Measurements from ENCODE around the gene MFN2.
A peak's percentile ranks its signal among the peaks of the same experiment; 100 is the strongest.

The MFN2 gene

DNA sequence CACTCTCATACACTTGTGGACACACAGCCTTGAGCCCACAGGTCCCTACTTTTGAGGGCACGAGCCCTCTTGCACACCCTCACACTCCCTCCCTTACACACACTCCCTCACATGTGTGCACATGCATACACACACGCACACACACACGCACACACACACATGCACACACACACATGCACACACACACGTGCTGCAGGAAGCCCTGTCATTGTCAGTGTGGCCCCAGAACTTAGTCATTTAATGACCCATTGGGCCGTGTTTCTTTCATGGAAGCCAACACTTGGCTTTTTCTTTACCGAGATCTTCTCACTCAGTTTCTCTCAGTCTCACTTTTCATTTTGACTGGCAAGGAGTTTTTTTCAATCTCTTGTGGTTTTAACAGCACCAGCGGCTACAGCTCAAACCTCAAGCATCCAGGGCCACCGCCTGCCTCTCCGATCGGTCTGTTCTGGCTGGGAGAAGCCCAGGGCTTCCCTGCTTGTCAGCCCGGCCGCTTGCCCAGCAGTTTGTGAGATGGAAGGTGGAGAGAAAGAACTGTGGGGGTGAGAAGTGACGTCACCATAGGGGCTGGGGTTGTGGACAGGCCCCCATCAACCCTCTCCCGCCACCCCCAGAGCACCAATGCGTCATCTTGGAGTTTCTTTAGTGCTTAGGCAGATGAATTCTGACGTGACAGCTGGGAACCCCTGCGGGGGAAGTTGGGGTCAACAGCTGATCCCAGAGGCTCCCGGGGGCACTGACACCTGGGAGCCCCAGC is 67.1 kb downstream of the MFN2 start:
- DNase-seq (ENCODE audit: low read depth in 2 of 3, low spot score in 2 of 3) = peak in 1 of 3 experiments; percentile 58

DNA sequence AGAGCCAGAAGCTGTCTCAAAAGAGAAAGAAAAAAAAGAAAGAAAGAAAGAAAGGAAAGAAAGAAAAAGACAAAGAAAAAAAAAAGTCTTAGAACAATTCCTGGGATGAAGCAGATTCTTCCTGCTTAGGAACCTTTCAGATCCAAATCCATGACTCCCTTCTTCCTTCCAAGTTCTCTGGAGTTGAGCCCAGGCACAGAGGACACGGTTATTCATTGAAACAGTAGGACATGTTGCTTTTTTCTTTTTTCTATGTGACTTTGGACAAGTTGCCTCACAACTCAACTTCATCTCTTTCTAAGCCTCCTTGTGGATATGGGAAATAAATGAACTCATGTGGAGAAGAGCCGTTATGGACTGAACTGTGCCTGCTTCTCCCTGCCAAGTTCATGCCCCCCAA is 68.1 kb downstream of the MFN2 start:
- DNase-seq (ENCODE audit: low read depth in 2 of 3, low spot score in 2 of 3) = no peak

DNA sequence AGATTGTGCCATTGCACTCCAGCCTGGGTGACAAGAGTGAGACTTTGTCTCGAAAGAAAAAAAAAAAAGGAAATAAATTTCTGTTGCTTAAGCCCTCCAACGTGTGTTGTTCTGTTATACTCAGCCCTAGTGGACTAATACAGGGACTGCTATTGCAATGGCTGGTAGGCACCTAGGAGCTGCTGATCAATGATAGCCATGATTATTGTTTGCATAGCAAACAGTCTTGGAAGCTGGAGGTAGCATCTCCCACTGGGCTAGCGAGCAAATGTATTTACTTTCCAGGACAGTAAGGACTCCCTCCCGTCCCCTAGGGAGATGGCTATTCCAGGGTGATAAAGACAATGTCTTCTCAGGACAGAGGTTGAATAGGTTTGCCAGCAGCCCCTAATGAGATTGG is 69.4 kb downstream of the MFN2 start:
- DNase-seq (ENCODE audit: low read depth in 2 of 3, low spot score in 2 of 3) = no peak

DNA sequence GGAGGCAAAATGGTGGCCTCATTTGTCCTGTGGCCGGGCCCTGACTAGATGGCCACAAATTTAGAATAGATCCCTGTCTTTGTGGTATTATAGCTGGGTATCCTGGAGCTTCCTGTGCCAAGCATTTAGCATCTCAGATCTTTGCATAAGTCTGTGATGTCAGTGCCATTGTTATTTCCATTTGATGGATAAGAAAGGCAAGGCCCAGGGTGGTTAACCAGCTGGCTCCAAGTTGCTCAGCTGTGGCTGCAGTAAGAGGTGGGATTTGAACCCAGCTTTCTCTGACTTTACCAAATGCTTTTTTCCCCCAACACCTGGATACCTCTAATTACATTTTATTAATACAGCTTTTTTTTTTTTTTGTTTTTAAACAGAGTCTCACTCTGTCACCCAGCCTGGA is 71.1 kb downstream of the MFN2 start:
- no peak for DNase-seq (ENCODE audit: low read depth in 2 of 3, low spot score in 2 of 3)

DNA sequence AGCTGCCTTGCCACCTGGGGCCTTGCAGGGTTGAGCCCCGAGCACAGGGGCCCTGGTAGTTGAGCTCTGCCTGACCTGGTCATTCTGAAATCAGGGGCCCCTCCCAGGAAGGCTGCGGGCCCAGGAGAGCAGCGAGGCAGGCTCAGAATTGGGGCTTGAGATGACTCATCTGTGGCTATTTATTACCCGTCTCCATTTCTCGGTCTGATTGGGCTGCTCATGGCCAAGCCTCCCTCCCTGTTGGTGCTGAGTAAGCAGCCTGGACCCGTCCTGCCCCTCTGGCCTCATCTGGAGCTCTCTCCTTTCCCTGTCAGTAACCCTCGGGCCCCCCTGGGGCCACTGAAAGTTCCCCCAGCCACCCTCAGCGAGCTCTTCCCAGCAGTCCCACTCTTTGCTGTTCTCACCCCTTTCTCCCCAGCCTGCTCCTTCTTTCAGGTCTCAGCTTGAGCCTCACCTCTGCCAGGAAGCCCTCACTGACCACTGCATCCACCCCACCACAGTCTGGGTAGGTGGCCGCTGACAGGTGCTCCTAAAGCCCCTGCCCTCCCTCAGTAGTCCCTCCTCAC is 71.8 kb downstream of the MFN2 start:
- DNase-seq (ENCODE audit: low read depth in 2 of 3, low spot score in 2 of 3) = no peak

DNA sequence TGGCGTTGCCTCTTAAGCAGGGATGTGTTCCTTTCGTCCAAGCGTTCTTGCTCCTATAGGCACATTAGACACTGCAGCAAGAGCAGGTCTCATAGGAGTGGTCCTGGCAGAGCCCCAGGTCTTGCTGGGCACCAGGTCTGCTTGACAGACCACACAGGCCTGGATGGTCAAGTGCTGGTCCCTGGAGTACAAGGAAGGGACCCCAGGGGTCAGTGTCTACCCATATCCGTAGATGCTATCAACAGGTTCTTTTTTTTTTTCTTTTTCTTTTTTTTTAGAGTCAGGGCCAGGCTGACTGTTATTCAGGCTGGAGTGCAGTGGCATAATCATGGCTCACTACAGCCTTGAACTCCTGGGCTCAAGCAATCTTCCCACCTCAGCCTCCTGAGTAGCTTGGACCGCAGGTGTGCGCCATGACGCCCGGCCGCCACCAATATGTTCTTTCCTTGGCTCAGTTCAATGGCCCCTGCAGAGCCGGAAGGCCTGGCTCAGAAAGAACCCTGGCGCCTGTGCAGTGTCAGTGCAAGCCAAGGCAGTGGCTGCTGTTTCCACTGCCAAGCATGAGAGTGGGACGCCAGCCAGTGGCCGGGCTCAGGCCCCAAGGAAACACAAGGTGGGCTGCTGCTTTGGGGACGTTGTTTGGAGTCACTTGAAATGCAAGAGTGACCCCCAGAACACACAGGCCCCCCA is 72.9 kb downstream of the MFN2 start:
- DNase-seq (ENCODE audit: low read depth in 2 of 3, low spot score in 2 of 3) = no peak

DNA sequence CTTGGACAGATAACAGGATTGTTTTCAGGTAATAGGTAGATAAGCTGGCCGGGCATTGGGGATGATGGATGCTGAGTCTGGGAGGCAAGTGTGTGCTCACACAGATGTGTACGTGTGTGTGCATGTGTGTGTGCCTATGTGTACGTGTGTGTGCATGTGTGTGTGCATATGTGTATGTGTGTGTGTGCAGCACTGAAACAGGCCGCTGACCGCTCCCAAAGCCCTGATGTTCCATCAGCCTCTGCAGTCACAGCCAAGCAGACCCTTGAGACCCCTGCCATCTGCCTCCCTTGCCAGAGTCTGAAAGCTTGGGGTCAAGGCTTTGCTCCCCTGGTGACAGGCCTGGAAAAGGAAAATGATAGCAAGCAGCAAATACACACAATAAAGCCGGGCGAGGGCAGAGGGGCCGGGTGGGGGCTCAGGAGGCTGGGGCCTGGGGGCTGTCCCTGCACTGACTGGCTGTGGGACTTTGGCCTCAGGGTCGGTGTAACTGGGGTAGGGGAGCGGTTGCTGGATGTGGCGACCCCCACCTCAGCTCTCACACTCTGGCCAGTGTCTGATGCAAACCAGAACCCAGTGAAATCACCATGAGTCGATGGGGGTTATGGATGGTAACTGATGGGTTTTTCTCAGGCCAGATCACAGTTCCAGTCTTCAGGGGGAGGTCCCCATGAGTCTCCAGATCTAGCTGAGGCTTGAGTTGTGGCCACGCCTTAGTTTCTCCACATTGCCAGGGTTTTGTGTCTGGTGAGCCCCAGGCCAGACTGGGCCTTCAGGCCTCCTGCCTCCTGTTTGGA is 73.7 kb downstream of the MFN2 start:
- DNase-seq (ENCODE audit: low read depth in 2 of 3, low spot score in 2 of 3) = no peak

DNA sequence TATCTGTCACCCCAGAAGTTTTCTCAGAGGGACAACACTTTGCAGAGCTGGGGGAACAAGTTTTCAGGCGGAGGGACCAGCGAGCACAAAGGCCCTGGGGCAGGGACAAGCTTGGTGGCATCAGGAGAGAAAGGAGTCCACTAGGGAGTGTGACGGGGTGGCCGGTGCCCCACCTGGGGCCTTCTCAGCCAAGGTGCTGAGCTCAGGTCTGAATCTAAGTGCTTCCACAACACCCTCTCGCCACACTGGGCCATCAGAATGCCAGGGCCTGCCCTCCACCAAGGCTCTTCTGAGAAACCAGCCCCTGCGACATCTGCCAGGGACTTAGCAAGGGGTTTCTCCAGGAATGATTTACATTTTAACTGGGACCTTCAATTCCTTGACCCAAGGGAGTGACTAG is 75.0 kb downstream of the MFN2 start:
- no peak for DNase-seq (ENCODE audit: low read depth in 2 of 3, low spot score in 2 of 3)

DNA sequence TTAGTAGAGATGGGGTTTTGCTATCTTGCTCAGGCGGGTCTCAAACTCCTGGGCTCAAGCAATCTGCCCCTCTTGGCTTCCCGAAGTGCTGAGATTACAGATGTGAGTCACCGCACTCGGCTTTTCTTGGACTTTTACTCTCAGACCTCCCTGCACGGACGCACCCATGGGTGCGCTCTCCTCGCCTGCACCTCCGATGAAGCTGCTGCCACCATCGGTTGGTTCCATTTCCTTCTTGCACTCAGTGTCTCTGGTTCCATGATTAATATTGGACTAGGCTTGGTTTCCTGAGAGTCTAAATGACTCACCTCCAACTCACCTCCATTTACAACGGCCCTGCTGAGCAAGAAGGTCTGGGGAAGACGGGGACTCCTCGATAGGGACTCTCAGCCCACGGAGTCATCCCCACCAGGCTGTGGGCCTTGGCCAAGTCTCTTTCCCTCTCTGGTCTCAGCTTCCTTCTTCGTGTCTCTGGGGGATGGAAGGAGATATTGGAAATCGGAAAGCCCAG is 76.1 kb downstream of the MFN2 start:
- no peak for DNase-seq (ENCODE audit: low read depth in 2 of 3, low spot score in 2 of 3)

DNA sequence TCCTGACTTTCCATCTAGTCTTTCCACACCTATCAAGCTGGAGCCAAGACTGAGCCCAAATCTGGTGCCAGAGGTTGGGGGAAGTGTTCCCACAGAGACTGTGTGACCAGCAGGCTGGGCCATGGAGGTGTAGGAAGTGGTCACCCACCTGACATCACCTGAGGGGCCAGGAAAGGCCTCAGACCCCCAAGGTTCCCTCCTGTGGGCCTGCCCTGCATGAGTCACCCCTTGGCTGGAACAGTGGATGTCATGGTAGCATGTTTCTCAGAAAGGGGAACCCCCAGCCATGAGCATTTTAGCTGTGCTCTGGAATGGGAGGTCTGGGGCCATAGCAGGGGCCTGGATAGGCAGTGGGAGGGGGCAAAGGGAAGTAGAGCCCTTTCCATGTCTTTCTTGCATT is 77.1 kb downstream of the MFN2 start:
- DNase-seq (ENCODE audit: low read depth in 2 of 3, low spot score in 2 of 3) = no peak

DNA sequence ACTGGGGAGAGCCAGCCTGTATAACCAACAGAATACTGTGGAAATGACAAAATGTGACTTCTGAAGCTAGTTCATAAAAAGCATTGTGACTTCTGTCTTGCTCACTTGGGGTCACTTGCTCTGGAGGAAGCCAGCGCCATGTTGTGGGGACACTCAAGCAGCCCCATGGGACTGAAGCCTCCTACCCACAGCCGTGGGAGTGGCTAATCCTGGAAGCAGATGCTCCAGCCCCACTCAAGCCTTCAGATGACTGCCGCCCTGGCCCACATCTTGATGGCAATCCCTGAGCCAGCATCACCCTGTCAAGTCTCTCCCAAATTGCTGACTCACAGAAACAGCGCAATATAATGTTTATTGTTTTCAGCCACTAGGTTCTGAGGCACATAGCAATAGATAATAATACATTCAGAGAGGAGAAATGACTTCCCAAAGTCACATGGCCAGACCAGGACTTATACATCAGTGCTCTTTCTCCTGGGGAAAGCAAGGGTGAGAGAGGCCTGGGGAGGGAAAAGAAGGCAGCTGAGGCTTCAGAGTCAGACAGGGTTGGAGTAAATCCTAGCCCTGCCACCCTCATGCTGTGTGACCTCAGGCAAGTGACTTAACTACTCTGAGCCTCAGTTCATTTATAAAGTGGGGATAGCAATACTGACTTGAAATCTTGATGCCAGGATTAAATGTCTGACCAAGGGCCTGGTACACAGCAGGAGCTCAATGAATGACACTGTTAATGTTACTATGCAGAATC is 77.9 kb downstream of the MFN2 start:
- DNase-seq (ENCODE audit: low read depth in 2 of 3, low spot score in 2 of 3) = no peak

DNA sequence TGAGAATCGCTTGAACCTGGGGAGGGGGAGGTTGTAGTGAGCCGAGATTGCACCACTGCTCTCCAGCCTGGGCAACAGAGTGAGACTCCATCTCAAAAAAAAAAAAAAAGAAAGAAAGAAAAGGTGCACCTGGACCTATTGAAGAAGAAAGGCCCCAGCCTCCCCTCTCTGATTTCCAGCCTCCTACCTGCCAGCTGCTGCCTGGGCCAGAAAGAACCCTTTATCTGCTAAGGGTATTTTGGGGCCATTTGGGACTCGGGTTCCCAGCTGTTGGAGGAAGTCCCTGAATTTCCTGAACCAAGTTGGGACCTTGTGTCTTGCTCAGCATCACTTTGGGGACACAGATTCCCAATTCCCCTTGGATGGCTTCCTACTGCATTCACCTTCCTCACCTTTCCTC is 79.0 kb downstream of the MFN2 start:
- DNase-seq (ENCODE audit: low read depth in 2 of 3, low spot score in 2 of 3) = no peak

DNA sequence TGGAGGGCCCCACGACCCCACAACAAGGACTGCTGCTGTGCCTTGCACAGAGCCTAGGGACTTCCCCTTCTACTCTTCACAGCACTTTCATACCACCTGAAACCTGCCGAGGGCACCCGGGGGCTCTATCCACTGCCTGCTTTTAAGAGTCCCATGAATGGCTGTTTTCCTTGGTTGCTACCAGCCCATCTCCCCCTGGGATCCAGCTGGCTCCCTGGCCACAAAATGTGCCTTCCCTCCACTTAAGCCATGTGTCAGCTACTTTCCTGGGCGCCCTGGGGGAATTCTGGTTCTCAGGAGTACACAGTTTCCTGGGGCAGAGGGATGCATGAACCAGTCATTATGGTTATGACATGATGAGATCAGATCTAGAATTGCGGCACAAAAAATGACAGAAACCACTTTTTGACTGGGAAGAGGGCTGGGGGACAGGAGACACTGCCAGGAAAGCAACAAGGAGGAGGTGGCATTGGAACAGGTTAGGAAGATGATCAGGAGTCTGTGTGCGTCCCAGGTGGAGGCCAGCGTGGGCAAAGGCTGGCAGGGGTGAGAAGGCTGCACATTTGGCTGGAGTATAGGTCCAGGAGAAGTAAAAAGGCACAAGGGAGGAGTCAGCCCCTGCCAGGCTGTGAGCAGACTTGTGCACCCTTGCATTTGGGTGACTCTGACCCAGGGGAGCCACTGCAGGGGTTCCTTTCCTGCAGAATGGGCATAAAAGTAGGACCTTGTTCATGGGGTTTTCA is 79.6 kb downstream of the MFN2 start:
- no peak for DNase-seq (ENCODE audit: low read depth in 2 of 3, low spot score in 2 of 3)

DNA sequence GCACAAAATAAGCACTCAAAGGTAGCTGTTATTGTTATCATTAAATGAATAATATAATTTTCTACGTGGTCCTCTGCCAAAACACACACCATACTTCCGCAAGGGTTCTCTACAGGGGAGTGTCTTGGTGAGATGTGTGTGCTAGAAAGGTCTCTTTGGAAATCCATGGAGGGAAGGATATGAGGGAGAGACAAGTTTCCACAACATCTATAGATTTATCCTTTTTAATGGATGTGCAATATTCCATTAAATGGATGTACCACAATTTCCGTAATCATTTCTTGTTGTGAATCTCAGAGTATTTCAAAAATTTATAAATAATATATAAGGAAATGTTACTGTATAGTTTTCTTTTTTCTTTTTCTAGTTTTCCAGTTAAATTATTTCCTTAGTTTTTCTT is 80.3 kb downstream of the MFN2 start:
- DNase-seq (ENCODE audit: low read depth in 2 of 3, low spot score in 2 of 3) = no peak
